Measurements from ENCODE around the gene ARHGEF25. TPM values are rescaled to one million over a fixed set of nuclear protein-coding genes. Genes with fewer than 3 reads are reported as not detected.

ARHGEF25 gene
- total RNA-seq, 1 donor from 2014 or later: 2.3 TPM

GRCh38 chr12:57624441-57625220, 13.4 kb downstream of the ARHGEF25 start:
- Histone ChIP-seq H3K36me3 (ENCODE audit: control insufficient read depth, insufficient read depth, low read length) (no peaks in the 10 kb centered on the region), H3K4me3 (ENCODE audit: low read depth, low read length) (no peak overlapping the region), H3K27me3 (ENCODE audit: control insufficient read depth, insufficient read depth, low read length) (peaks cover 91% of the 10 kb centered on the region)
- no peak for DNase-seq (ENCODE audit: low read depth)
- TF ChIP-seq CTCF (IDR thresholded peaks at IDR 0.05; ENCODE audit: insufficient read depth, low read length, poor library complexity, severe bottlenecking): no peak

- Histone ChIP-seq H3K4me3 (ENCODE audit: low read depth, low read length) (no peak overlapping the region), H3K36me3 (ENCODE audit: control insufficient read depth, insufficient read depth, low read length) (no peaks in the 10 kb centered on the region), H3K27me3 (ENCODE audit: control insufficient read depth, insufficient read depth, low read length) (peaks cover 90% of the 10 kb centered on the region)
- no peak for DNase-seq (ENCODE audit: low read depth)
- TF ChIP-seq CTCF (IDR thresholded peaks at IDR 0.05; ENCODE audit: insufficient read depth, low read length, poor library complexity, severe bottlenecking): no peak
Measured at GRCh38 chr12:57625261-57626032, 14.2 kb downstream of the ARHGEF25 start.

- TF ChIP-seq CTCF (IDR thresholded peaks at IDR 0.05; ENCODE audit: insufficient read depth, low read length, poor library complexity, severe bottlenecking): no peak
- no peak for DNase-seq (ENCODE audit: low read depth)
- H3K4me3 ChIP-seq (ENCODE audit: low read depth, low read length): no peak overlapping the region
- no peaks in the 10 kb centered on the region for H3K36me3 ChIP-seq (ENCODE audit: control insufficient read depth, insufficient read depth, low read length)
- H3K27me3 ChIP-seq (ENCODE audit: control insufficient read depth, insufficient read depth, low read length): peaks cover 89% of the 10 kb centered on the region
Measured at GRCh38 chr12:57626111-57626920, 15.1 kb downstream of the ARHGEF25 start.

GRCh38 chr12:57626921-57627445, 15.7 kb downstream of the ARHGEF25 start:
- H3K27me3 ChIP-seq (ENCODE audit: control insufficient read depth, insufficient read depth, low read length): peaks cover 89% of the 10 kb centered on the region
- no peak for DNase-seq (ENCODE audit: low read depth)
- TF ChIP-seq CTCF (IDR thresholded peaks at IDR 0.05; ENCODE audit: insufficient read depth, low read length, poor library complexity, severe bottlenecking): no peak

GRCh38 chr12:57627501-57628279, 16.5 kb downstream of the ARHGEF25 start:
- Histone ChIP-seq H3K4me3 (ENCODE audit: low read depth, low read length) (no peak overlapping the region), H3K36me3 (ENCODE audit: control insufficient read depth, insufficient read depth, low read length) (no peaks in the 10 kb centered on the region), H3K27me3 (ENCODE audit: control insufficient read depth, insufficient read depth, low read length) (peaks cover 90% of the 10 kb centered on the region)
- no peak for DNase-seq (ENCODE audit: low read depth)
- peak; percentile 20 for TF ChIP-seq CTCF (IDR thresholded peaks at IDR 0.05; ENCODE audit: insufficient read depth, low read length, poor library complexity, severe bottlenecking)

More at GRCh38 chr12:57626921-57627445, 15.7 kb downstream of the ARHGEF25 start:
- Histone ChIP-seq H3K36me3 (ENCODE audit: control insufficient read depth, insufficient read depth, low read length) (no peaks in the 10 kb centered on the region), H3K4me3 (ENCODE audit: low read depth, low read length) (no peak overlapping the region)
